ENCODE results near the gene CDH24.
A peak's percentile ranks its signal among the peaks of the same experiment; 100 is the strongest.

The CDH24 gene

DNA sequence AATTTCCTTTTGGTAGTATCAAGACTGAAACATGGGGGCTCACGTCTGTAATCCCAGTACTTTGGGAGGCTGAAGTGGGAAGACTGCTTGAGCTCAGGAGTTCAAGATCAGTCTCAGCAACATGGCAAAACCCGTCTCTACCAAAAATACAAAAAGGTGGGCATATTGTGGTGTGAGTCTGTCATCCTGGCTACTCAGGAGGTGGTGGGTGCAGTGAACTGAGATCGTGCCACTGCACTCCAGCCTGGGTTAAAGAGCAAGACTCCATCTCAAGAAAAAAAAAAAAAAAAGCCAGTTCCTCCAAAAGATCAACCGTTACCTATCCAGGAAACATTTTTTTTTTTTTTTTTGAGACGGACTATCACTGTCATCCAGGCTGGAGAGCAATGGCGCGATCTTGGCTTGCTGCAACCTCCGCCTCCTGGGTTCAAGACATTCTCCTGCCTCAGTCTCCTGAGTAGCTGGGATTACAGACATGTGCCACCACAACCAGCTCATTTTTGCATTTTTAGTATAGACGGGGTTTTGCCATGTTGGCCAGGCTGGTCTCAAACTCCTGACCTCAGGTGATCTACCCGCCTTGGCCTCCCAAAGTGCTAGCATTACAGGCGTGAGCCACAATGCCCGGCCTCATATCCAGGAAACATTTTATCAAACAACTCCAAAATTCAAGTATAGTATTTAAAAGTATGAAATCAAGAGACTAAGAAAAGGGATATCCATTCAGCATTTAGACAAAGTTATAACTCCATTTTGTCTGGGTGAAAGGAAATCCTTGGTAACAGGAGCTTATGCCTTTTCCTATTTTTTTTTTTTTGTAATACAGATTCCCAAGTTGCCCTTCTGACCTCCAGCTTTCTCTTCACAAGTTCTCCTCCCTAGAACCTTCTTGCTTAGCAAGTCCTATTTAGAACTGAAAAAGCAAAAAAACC, 34.2 kb upstream of the CDH24 start:
- no peak for DNase-seq (ENCODE audit: low read depth)

DNA sequence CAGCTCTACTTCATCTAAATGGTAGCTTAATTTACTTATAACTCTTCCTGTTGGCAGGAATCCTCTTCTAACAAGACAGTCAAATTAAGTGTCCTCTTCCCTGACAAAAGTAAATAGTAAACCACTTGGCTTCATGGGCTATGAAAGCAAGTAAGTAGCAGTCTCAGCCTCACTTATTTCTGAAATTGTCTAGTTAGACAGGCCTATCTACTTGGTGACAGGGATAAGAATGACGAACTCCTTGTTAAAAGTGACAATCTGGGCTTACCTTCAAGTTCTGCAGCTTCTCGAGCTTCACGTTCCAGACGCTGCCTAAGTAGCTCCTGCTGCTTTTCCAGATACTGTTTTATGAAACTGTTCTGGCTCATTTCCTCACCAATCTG, 32.9 kb upstream of the CDH24 start:
- DNase-seq (ENCODE audit: low read depth) = no peak

GRCh38 chr14:23089498-23090253, 32.4 kb upstream of the CDH24 start:
- no peak for DNase-seq (ENCODE audit: low read depth)

- no peak for DNase-seq (ENCODE audit: low read depth)
Measured at GRCh38 chr14:23086565-23086964, 29.2 kb upstream of the CDH24 start.

GRCh38 chr14:23085458-23085857, 28.1 kb upstream of the CDH24 start:
- DNase-seq (ENCODE audit: low read depth) = no peak

DNA sequence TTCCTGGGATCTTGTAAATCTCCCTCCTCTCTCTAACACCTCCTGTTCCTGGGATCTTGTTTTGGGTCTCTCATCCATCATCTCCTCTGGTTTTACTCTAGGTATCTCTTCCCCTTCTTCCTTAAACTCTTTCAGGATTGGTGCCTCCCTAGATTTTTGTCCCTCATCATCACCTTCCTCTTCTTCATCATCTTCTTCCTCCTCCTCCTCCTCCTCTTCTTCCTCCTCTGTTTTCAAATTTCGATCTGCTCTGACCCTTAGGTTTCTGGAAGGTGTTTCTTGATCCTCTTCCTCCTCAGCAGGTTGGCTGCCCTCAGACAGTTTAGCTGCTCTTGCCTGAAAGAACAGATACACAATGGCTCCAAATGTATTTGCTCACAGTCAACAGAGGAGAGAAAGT, 23.2 kb upstream of the CDH24 start:
- DNase-seq (ENCODE audit: low read depth) = no peak

GRCh38 chr14:23079716-23080115, 22.4 kb upstream of the CDH24 start:
- DNase-seq (ENCODE audit: low read depth) = no peak

DNA sequence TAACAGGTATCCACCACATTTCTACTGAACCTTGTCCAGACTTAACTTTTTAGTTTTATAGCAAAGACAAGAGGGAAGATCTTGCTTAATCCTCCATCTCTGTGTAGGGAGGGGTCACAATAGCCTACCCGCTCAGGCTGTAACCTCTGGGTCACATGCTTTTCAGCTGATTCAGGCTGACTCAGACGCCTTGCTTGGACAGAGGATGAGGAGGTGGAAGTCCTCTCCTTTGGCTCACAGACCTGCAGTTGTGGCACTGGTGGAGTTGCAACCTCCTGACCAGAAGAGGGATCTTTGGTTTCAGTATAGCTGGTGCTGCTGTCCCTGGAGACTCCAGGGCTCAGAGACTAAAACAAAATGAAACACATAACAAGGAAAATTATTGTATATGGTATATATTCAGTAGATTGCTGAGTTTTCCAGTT, 21.4 kb upstream of the CDH24 start:
- DNase-seq (ENCODE audit: low read depth) = no peak

DNA sequence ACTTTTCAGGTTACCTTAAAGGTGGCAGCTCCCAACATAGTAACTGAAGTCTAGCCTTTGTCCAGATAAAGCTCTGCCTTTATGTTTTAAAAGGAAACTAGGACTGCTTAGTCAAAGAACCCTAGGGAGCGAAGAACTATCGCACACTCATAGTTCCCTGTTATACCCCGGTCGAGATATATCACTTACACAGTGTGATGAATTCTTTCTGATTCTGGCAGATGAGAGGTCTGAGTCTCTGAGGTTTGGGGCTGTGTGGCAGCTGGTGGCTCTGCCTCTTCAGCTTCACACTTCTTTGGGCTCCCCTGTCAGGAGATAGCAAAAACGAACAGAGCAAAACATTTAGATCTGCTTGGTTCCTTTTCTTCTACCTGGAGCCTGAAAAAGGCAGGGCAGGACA, 20.6 kb upstream of the CDH24 start:
- DNase-seq (ENCODE audit: low read depth) = no peak

DNA sequence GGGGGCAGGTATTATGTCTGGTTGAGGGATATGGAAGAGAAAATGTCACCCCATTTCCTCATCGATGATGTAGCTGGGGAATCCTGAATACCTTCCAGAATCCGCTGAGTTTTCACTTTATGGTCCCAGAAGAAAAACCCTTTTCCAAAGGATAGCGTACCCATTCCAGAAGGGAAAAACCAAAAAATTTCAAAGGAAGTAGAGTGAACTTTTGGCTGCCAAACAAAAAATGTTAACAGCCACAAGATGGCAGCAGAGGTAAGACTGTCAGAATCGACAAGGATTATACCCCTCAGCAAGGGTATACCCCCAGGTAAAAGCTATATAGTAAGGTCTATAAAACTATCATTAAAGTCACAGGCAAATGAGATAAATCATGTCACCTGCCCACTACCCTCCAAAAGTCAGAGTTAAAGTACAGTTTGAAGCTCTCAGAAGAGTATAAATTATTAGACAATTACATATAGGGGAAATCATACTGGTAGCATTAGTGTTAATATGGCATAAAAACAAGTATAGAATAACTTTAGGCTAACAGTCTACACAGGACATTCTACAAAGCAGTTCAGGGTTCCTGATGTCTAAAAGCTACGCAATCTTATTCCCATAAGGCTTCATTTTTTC, 19.6 kb upstream of the CDH24 start:
- no peak for DNase-seq (ENCODE audit: low read depth)

DNA sequence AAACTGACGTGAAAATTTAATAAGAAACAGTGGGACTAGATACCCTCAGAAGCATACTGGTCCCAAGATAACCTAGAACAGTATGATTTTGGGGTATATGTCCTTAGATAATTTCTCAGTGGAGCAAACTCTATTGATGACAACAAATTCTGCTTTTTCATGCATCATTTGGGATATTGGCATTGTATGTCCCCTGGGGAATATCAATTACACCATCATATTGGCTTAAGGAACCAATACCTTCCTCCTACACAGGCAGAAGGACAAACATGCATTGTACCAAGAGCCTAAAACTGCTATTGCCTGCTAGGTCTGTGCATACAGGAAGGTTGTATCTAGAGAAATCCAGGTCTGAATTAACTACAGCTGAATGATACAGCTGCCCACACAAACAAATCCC, 17.6 kb upstream of the CDH24 start:
- DNase-seq (ENCODE audit: low read depth) = no peak

GRCh38 chr14:23071921-23072539, 14.7 kb upstream of the CDH24 start:
- DNase-seq (ENCODE audit: low read depth) = no peak

- DNase-seq (ENCODE audit: low read depth) = peak; percentile 54
Measured at GRCh38 chr14:23071244-23071920, 14.1 kb upstream of the CDH24 start.

DNA sequence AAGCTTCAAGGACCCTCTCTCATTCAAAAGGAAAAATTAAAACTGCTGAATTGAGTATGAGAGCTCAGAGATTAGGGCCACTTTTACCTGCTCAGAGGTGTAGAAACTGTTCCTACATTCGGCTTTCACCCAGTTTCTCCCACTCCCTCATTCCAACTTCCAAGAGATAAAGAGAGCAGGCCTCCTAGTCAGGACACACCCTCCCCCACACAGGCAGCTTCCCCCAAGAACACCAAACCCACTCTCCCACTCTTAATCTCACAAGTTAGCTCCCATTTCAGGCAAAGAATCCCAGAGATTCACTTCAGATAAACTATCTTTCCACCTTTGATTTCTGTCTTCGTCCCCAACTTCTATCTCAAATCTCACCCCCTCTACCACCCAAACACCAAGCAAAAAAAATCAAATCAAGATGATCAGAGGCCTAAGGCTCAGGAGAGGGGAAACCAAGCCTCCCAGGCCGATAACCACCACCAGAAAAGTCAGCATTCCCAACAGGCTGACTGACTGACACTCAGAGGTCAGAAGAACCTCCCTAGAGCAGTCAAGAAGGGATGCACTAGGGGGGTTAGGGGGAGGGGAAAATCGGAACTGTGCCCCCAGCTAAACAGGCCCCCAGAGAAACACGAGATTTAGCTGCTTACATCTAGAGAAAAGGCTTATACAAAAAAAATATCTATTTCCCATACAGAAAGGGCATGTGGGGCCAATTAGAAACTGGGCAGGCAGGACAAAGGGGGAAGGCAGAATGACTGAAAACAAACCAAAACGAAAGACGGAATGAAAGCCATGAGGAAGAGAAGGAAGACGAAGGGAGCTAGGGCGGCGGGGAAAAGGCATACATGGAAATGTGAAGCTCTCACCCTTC, 13.2 kb upstream of the CDH24 start:
- DNase-seq (ENCODE audit: low read depth) = no peak

DNA sequence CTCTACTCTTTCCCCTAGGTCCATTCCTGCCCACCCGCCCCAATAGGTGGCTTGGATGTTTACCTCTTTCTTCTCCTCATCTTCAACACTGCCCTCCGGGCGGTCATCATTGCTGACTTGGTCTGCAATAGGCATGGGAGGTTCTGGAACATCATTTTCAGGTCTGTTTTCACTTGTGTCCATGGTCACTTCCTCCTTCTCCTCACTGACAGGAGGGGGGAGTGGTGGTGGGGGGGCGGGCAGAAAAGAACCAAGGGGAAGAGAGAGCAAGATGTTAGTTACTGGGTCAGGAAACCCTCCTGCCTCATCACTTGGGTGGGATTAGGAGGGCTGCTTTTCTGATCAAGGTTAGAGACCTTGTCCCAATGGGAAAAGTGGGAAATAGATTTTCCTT, 12.1 kb upstream of the CDH24 start:
- no peak for DNase-seq (ENCODE audit: low read depth)

- peak; percentile 31 for DNase-seq (ENCODE audit: low read depth)
Measured at GRCh38 chr14:23068789-23069412, 11.6 kb upstream of the CDH24 start.

DNA sequence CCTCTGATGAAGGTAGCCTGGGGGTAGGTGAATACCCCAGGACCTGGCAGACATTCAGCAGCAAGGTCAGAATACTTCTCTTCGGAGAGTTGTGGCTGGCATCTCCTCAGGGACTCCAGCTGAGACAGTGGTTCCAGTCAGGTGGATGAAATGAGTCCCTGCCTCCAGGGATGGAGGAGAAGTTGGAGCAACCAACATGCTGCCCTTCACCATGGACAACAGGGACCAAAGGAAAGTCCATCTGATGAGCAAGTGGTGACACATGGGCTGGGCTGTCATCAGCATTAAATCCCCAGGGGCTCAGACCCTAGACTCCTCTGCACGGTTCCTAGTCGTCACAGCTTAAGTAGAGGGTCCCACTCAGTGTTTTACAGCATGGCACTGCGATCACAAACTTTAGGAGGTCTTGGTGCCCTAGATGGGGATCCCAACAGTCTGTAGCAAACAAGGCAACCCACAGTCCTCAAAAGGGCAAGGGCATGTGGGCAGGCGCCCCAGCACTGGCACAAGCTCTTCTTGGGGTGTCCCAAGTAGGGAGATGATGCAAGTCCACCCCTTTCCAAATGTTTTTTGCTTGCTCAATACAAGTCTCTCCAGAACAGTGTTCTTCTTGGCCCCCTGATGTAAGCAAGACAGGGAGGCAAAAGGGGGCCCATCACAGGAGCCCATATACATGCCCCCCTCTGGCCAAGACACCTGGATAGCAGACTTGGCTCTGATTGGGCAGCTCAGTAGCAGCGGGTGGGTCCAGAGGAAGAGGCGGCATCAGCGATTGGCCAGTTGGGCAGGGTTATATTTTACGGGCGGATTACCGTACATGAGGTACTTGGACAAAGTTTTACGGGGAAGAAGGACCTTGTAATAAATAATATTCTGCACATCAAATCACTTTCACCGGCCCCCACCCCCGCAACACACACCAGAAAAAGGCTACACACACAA, 10.8 kb upstream of the CDH24 start:
- no peak for DNase-seq (ENCODE audit: low read depth)

- no peak for DNase-seq (ENCODE audit: low read depth)
Measured at GRCh38 chr14:23066855-23067744, 9.8 kb upstream of the CDH24 start.
